GM12891 (cell line): ENCODE data around the gene FARS2.

ENCODE experiments used
- POLR2AphosphoS5 ChIP-seq: IDR thresholded peaks from 2 replicates; pipeline ENCODE4 v1.6.1; 2011; ENCODE audit warnings: low read depth, low read length, control low read depth
- SPI1 ChIP-seq: IDR thresholded peaks from 2 replicates; pipeline ENCODE4 v1.6.1; 2011; ENCODE audit warnings: low read depth, low read length, control low read depth

DNA sequence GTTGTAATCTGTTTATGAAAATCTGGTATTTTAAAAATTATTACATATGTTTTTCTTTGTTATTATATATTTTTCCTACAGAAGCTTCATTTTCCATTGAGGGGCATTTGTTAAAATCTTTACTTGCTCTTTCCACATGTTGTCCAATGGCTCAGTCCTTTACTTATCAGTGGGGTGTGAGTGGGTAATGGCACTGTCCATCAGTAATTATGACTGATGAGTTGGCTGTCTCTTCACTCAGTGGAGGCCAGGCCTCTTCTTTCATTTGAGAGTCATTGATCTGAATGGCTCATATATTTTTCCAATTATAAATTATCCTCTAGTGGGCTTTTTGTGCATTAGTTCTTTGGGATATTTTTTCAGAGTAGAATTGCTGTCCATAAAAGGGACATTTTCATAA lies 45.7 kb downstream of the FARS2 start:
- no peak for TF ChIP-seq SPI1
- TF ChIP-seq POLR2AphosphoS5: no peak
